ENCODE results near the gene FNTB. TPM values are rescaled to one million over a fixed set of nuclear protein-coding genes. Genes with fewer than 3 reads are reported as not detected.

Gene FNTB
- total RNA-seq, 1 experiment from 2014 or later = 28.1 TPM

GRCh38 chr14:65062096-65063075 is 75.7 kb downstream of the FNTB start:
- ChIA-PET CTCF (interaction anchor here (0.6 kb wide), 1 partner anchor 817 kb away, joined by 3 read pairs; no protein-coding TSS in a partner anchor), POLR2A (ENCODE audit: unreplicated experiment) (no interaction called here)
- TSS peak; percentile 13 for BruUV-seq (replicated peaks)
- peak overlapping the region; percentile 15; the same call in 1 of the 2 replicates for H3K27ac ChIP-seq (ENCODE audit: low read length)
- H3K27me3 ChIP-seq (ENCODE audit: low read length) = no peaks in the 10 kb centered on the region
- H4K20me1 ChIP-seq (ENCODE audit: low read length) = no peaks in the 10 kb centered on the region
- DNase-seq = peak; percentile 56
- peaks cover 29% of the 10 kb centered on the region for H3K36me3 ChIP-seq (ENCODE audit: low read depth, low read length)
- no peak for TF ChIP-seq EZH2phosphoT487 (IDR thresholded peaks at IDR 0.05; ENCODE audit: borderline replicate concordance, low read length)
- TF ChIP-seq EZH2 (IDR thresholded peaks at IDR 0.05; ENCODE audit: low read length, unreplicated experiment) = no peak
- no peak for TF ChIP-seq CTCF (conservative IDR thresholded peaks at IDR 0.05; ENCODE audit: low read depth, low read length)
- no peak overlapping the region for H2AFZ ChIP-seq (ENCODE audit: low read length)
- intact Hi-C loops (cut with micrococcal nuclease) = no loop called here
- no peak overlapping the region for H3K4me3 ChIP-seq (ENCODE audit: low read length)
- no peaks in the 10 kb centered on the region for H3K79me2 ChIP-seq (ENCODE audit: low read length)
- peaks cover 10% of the 10 kb centered on the region for H3K4me1 ChIP-seq (ENCODE audit: insufficient read depth, low read length)
- no peak overlapping the region for H3K9ac ChIP-seq (ENCODE audit: low read length)
- peak; percentile 94 for ATAC-seq
- H3K4me2 ChIP-seq (ENCODE audit: low read length) = no peak overlapping the region
- no peaks in the 10 kb centered on the region for H3F3A ChIP-seq (ENCODE audit: low read length, unreplicated experiment)
- H3K9me2 ChIP-seq (replicated peaks; ENCODE audit: low read length) = no peaks in the 10 kb centered on the region
- H3K9me3 ChIP-seq (ENCODE audit: low read length) = no peaks in the 10 kb centered on the region

GRCh38 chr14:65065719-65066118 is 79.0 kb downstream of the FNTB start:
- ChIA-PET POLR2A (ENCODE audit: unreplicated experiment) (interaction anchor here (0.5 kb wide), 1 partner anchor 759 kb away, joined by 3 read pairs; no protein-coding TSS in a partner anchor), CTCF (no interaction called here)
- Histone ChIP-seq H3K4me3 (ENCODE audit: low read length) (no peak overlapping the region), H3K9me3 (ENCODE audit: low read length) (no peaks in the 10 kb centered on the region), H4K20me1 (ENCODE audit: low read length) (no peaks in the 10 kb centered on the region), H3K4me1 (ENCODE audit: insufficient read depth, low read length) (peaks cover 19% of the 10 kb centered on the region), H3K79me2 (ENCODE audit: low read length) (no peaks in the 10 kb centered on the region), H3F3A (ENCODE audit: low read length, unreplicated experiment) (no peaks in the 10 kb centered on the region), H3K9ac (ENCODE audit: low read length) (no peak overlapping the region), H3K9me2 (replicated peaks; ENCODE audit: low read length) (no peaks in the 10 kb centered on the region), H3K36me3 (ENCODE audit: low read depth, low read length) (peaks cover 29% of the 10 kb centered on the region), H3K27me3 (ENCODE audit: low read length) (no peaks in the 10 kb centered on the region), H3K4me2 (ENCODE audit: low read length) (no peak overlapping the region), H2AFZ (ENCODE audit: low read length) (no peak overlapping the region), H3K27ac (ENCODE audit: low read length) (no peak overlapping the region)
- no peak for TF ChIP-seq EZH2 (IDR thresholded peaks at IDR 0.05; ENCODE audit: low read length, unreplicated experiment)
- TF ChIP-seq EZH2phosphoT487 (IDR thresholded peaks at IDR 0.05; ENCODE audit: borderline replicate concordance, low read length) = no peak
- TF ChIP-seq CTCF (conservative IDR thresholded peaks at IDR 0.05; ENCODE audit: low read depth, low read length) = no peak
- intact Hi-C loops (cut with micrococcal nuclease) = no loop called here
- BruUV-seq (replicated peaks) = no TSS peak
- ATAC-seq (no peak), DNase-seq (peak; percentile 25)

Data from PC-3 (cell line).